Heart right ventricle (tissue), 16 donors: Measurements from ENCODE around the gene MYO5B. TPM values are rescaled to one million over a fixed set of nuclear protein-coding genes. Genes with fewer than 3 reads are reported as not detected.
"Not testable (repeated sequence)": the region's sequence is repeated elsewhere in the genome, so short reads cannot be mapped to it uniquely, and the experiment has no call there.

Experiments
- ATAC-seq, 8 donors: fragments of 200-7000 bp; cut with Tn5 transposase; one replicate each; pipeline ENCODE4 v1.9.1; 2020; ENCODE audit warnings: mild to moderate bottlenecking in 8 of 8, moderate library complexity in 8 of 8, moderate number of reproducible peaks in 1 of 8
- DNase-seq, 2 donors: peaks; one replicate each; pipeline ENCODE4 v3.0.0-alpha.2; 2020
- H3K27ac ChIP-seq, 10 donors: fragments of 200-600 bp; sonication (generic) in 2 of 10; one replicate each; pipeline versions ENCODE4 v1.5.0 to v1.8.0; 2020 to 2022; ENCODE audit warnings: mild to moderate bottlenecking in 3 of 10
- H3K27me3 ChIP-seq, 7 donors: fragments of 200-600 bp; one replicate each; pipeline ENCODE4 v1.8.0; 2021 to 2022; ENCODE audit warnings: mild to moderate bottlenecking in 2 of 7
- H3K36me3 ChIP-seq, 9 donors: fragments of 200-600 bp; sonication (generic) in 1 of 9; one replicate each; pipeline versions ENCODE4 v1.5.0 to v1.8.0; 2020 to 2022; ENCODE audit warnings: mild to moderate bottlenecking in 2 of 9
- H3K4me1 ChIP-seq, 9 donors: fragments of 200-600 bp; sonication (generic) in 1 of 9; one replicate each; pipeline versions ENCODE4 v1.5.0 to v1.8.0; 2020 to 2022; ENCODE audit warnings: mild to moderate bottlenecking in 4 of 9
- H3K4me3 ChIP-seq, 10 donors: fragments of 200-600 bp; sonication (generic) in 2 of 10; one replicate each; pipeline versions ENCODE4 v1.5.0 to v1.8.0; 2020 to 2022; ENCODE audit warnings: mild to moderate bottlenecking in 7 of 10, moderate library complexity in 2 of 10
- H3K9me3 ChIP-seq, 11 donors: fragments of 200-600 bp in 10 of 11; sonication (generic) in 2 of 11; one replicate each; pipeline versions ENCODE4 v1.5.0 to v1.8.0; 2013 to 2022; ENCODE audit warnings: mild to moderate bottlenecking in 2 of 11, control low read depth in 1 of 11, moderate library complexity in 1 of 11
- WGBS, 2 donors: extraction: QIAGEN DNeasy Blood & Tissue Kit; methylation state at CpG; one replicate each; pipeline ENCODE4 v1.1.7; 2013; ENCODE audit warnings: inconsistent platforms in 1 of 2; 5-methylcytosine and 5-hydroxymethylcytosine counted together
- intact Hi-C, 10 donors: fragments of 100-400 bp; cut with DNase I; formaldehyde crosslinking; loops; one replicate each; pipeline versions ENCODE4 v1.11.1 to v1.14.2; 2022
- polyA plus RNA-seq, 2 donors: library from polyadenylated mRNA; stranded (reverse); fragments of 200-250 nt; gene quantifications; one replicate each; pipeline ENCODE4 v1.2.3, GENCODE V29; 2013
- total RNA-seq, 10 donors: library from RNA; stranded (reverse); fragmentation: NEBNext Ultra II Directional in 3 of 10; extraction: Animal tissue kit (Norgen Biotek cat#: 25700) in 3 of 10; gene quantifications; one replicate each; pipeline versions ENCODE4 v1.2.1 to v1.2.4, GENCODE V29; 2021 to 2023
- TF ChIP-seq, protein P1 (sequence below), 9 donors: fragments of 200-600 bp; sonication (generic) in 2 of 9; IDR thresholded peaks; one replicate each; pipeline versions ENCODE4 v1.5.0 to v1.8.0; 2021 to 2022; ENCODE audit warnings: antibody characterized with exemption in 9 of 9, mild to moderate bottlenecking in 5 of 9, moderate library complexity in 1 of 9
- donor health status: Arrhythmogenic right ventricular cardiomyopathy.
- donor health status: ischemic (EF 13 %, LVEDD 7.1; RV severe dilation, severe dysfunction).
- donor health status: healthy with polysubstance abuse.
- donor health status: DM: no; HTN: yes; CAD: no.
- donor health status: DM: no; HTN: no; CAD: no.
- donor health status: ischemic (EF 25% LVEDD 6.9; RV normal size, moderate dysfunction).
- donor health status: ischemic (EF 25% LVEDD 5.7; RV mildly dilated, moderate dysfunction).
- donor health status: healthy.
- donor health status: DM: yes; HTN: yes; CAD: no.
- donor health status: Ischemic cardiomyopathy.
- donor health status: ischemic (EF 35%, LVEDD 5.7; RV mildly dilated, moderate dysfunction).
- donor health status: nonischemic (EF 11% LVEDD 7.7; RV severe dilation, severe dysfunction).
- donor health status: DM: yes; HTN: yes; CAD: no.
- donor health status: PGD.
- donor health status: ischemic (EF 29% LVEDD 5.4; RV normal size, mild dysfunction).
- donor health status: nonischemic (EF 23%, LVEDD 6.1; RV moderate dilation, normal function).

MYO5B gene
- total and polyA plus RNA-seq, 12 donors = 0.20 to 3.7 (median 0.93) TPM

DNA sequence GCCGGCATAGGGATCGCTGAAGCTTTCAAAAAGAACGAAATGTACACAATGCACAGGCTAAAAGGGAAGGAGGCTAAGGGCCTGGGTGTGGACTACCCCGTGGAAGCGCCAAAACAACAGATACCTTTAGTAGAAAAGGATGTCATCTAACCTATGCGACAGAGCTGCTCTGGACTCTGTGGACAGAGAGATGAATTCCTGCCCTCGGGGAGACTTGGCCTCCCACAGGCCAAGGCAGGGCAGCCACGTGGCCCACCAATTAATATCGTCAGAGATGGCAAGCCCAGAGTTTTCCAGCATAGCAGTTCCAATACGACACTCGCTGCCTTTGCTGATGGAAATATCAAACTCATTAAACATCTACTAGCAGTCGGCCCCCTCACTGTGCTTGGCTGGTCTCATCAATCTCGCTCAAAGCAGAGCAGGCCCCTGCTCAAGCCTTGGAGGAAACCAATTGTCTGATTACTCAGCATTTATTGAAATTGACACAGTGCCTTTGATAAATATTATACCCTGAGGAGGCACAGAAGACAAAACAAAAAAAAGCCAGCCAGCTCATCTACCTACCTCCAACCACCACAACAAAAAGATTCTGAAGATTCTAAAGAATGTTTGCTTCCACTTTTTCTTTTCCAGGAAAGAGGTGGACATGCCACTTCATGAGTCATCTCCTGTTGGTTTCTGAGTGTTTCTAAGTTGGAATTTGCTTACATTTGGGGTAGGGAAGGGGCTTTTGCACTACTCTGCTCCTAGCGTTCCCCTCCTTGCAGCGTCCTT is 302.6 kb downstream of the MYO5B start:
- H3K4me1 ChIP-seq = no peaks in the 10 kb centered on the region
- peaks cover 0 to 16% (median 9%) of the 10 kb centered on the region in 7 donors for H3K27me3 ChIP-seq
- no peak for ATAC-seq
- H3K27ac ChIP-seq = no peak overlapping the region
- H3K4me3 ChIP-seq = no peak overlapping the region
- 58 to 70% methylated on average over 15 of the region's 15 CpGs for WGBS, 2 donors
- H3K9me3 ChIP-seq = no peaks in the 10 kb centered on the region
- TF ChIP-seq, protein P1, sequence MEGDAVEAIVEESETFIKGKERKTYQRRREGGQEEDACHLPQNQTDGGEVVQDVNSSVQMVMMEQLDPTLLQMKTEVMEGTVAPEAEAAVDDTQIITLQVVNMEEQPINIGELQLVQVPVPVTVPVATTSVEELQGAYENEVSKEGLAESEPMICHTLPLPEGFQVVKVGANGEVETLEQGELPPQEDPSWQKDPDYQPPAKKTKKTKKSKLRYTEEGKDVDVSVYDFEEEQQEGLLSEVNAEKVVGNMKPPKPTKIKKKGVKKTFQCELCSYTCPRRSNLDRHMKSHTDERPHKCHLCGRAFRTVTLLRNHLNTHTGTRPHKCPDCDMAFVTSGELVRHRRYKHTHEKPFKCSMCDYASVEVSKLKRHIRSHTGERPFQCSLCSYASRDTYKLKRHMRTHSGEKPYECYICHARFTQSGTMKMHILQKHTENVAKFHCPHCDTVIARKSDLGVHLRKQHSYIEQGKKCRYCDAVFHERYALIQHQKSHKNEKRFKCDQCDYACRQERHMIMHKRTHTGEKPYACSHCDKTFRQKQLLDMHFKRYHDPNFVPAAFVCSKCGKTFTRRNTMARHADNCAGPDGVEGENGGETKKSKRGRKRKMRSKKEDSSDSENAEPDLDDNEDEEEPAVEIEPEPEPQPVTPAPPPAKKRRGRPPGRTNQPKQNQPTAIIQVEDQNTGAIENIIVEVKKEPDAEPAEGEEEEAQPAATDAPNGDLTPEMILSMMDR (IDR thresholded peaks at IDR 0.05) = no peak
- DNase-seq = no peak
- H3K36me3 ChIP-seq = no peaks in the 10 kb centered on the region
- intact Hi-C loops = loop anchor here in 1 of 10 donors (10.0 kb wide), 1 partner anchor 48 kb away; no protein-coding TSS in a partner anchor

DNA sequence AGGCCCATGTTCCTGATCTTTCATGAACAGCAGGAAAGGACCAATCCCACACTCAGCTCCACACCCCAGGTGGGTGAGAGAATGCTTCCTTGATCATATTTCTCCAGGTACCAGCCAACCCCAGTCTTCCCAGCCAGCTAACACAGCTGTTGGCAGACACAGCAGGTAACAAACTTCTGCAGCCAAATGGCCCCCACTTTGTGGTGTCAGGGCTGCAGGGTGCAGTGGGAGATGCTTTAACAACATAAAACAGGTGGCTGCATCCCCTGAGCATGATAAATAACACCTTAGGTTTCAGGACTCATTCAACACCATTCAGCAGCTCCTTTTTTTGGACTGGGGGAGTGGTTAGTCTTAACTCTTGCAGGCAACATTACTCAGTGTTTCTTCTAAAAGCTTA is 304.9 kb downstream of the MYO5B start:
- intact Hi-C loops = loop anchor here in 1 of 10 donors (10.0 kb wide), 1 partner anchor 45 kb away; no protein-coding TSS in a partner anchor
- no peak for DNase-seq
- no peak for ATAC-seq
- Histone ChIP-seq H3K36me3 (no peaks in the 10 kb centered on the region), H3K4me3 (no peak overlapping the region), H3K27ac (no peak overlapping the region), H3K9me3 (no peaks in the 10 kb centered on the region), H3K4me1 (no peaks in the 10 kb centered on the region), H3K27me3 (peaks cover 0 to 16% (median 0%) of the 10 kb centered on the region in 7 donors)
- TF ChIP-seq, protein P1 (IDR thresholded peaks at IDR 0.05) = no peak

DNA sequence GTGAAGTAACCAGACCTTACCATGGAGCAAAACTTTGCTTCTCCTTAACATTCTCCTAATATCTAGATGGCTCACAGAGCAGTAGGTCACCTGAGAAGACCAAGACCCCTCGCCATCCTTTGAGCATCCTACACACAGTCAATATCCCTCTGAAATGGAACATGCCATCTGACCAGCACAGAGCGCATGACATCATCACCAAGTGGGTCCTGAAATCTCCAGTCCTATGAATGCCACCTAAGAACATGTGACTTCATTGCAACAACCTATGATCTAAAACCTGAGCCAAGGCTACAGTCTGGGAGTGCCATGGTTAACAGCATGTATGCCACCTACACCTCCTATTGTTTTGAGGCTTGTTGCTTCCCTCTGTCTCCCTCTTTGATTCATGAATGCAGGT is 305.4 kb downstream of the MYO5B start:
- H3K27ac ChIP-seq, intact Hi-C loops, H3K36me3 ChIP-seq, H3K4me1 ChIP-seq, H3K4me3 ChIP-seq, H3K9me3 ChIP-seq, DNase-seq, ATAC-seq: not testable (repeated sequence)
- peaks cover 0 to 16% (median 0%) of the 10 kb centered on the region in 7 donors for H3K27me3 ChIP-seq
- 24 to 56% methylated on average over 2 of the region's 2 CpGs for WGBS, 2 donors

DNA sequence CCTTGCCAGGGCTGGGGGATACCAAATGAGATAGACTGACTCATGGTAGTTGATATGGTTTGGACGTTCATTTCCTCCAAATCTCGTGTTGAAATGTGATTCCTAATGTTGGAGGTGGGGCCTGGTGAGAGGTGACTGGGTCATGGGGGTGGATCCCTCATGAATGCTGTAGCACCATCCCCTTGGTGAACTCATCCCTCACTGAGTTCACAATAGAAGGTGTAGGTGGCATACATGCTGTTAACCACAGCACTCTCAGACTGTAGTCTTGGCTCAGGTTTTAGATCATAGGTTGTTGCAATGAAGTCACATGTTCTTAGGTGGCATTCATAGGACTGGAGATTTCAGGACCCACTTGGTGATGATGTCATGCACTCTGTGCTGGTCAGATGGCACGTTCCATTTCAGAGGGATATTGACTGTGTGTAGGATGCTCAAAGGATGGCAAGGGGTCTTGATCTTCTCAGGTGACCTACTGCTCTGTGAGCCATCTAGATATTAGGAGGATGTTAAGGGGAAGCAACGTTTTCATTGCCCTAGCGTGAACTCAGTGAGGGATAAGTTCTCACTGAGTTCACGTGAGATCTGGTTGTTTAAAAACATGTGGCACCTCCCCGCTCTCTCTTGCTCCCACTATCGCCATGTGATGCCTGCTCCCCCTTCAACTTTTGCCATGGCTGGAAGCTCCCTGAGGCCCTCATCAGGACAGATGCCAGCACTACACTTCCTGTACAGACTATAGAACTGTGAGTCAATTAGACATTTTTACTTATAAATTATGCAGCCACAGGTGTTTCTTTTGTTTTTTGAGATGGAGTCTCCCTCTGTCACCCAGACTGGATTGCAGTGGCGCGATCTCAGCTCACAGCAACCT is 307.8 kb downstream of the MYO5B start:
- DNase-seq (no peak), ATAC-seq (no peak)
- intact Hi-C loops = no loop called here
- Histone ChIP-seq H3K4me1 (no peaks in the 10 kb centered on the region), H3K4me3 (no peak overlapping the region), H3K36me3 (no peaks in the 10 kb centered on the region), H3K9me3 (no peaks in the 10 kb centered on the region), H3K27ac (no peak overlapping the region), H3K27me3 (peaks cover 0 to 9% (median under 1%) of the 10 kb centered on the region in 7 donors)
- 43 to 53% methylated on average over 10 of the region's 10 CpGs for WGBS, 2 donors
- TF ChIP-seq, protein P1 (IDR thresholded peaks at IDR 0.05) = no peak
